Lower lobe of right lung (tissue), 2 donors: ENCODE data around the gene GMDS. TPM values are rescaled to one million over a fixed set of nuclear protein-coding genes. Genes with fewer than 3 reads are reported as not detected.

Experiments
- ATAC-seq, 2 donors: fragments of 200-7000 bp; cut with Tn5 transposase; one replicate each; pipeline ENCODE4 v1.9.1; 2020 to 2022; ENCODE audit warnings: mild to moderate bottlenecking in 2 of 2, moderate library complexity in 2 of 2
- DNase-seq: peaks from one replicate; pipeline ENCODE4 v3.0.0-alpha.2; 2020
- H3K27ac ChIP-seq: fragments of 200-600 bp; one replicate; pipeline ENCODE4 v1.8.0; 2022
- H3K27me3 ChIP-seq: fragments of 200-600 bp; one replicate; pipeline ENCODE4 v1.8.0; 2022; ENCODE audit warnings: low read depth
- H3K36me3 ChIP-seq: fragments of 200-600 bp; one replicate; pipeline ENCODE4 v1.8.0; 2022; ENCODE audit warnings: mild to moderate bottlenecking
- H3K4me1 ChIP-seq: fragments of 200-600 bp; one replicate; pipeline ENCODE4 v1.8.0; 2022
- H3K4me3 ChIP-seq: fragments of 200-600 bp; one replicate; pipeline ENCODE4 v1.8.0; 2022; ENCODE audit warnings: mild to moderate bottlenecking
- H3K9me3 ChIP-seq: fragments of 200-600 bp; one replicate; pipeline ENCODE4 v1.8.0; 2022
- CTCF ChIP-seq: fragments of 200-600 bp; IDR thresholded peaks from one replicate; pipeline ENCODE4 v1.8.0; 2022; ENCODE audit warnings: antibody characterized with exemption, mild to moderate bottlenecking
- intact Hi-C: fragments of 100-400 bp; cut with DNase I; formaldehyde crosslinking; loops from one replicate; pipeline ENCODE4 v1.11.0; 2022
- total RNA-seq: library from RNA; stranded (reverse); fragmentation: NEBNext Ultra II Directional; extraction: Animal tissue kit (Norgen Biotek cat#: 25700); gene quantifications from one replicate; pipeline ENCODE4 v1.2.1, GENCODE V29; 2021
- donor health status: DM: no; HTN: yes; CAD: no; lungs with severe emphysema.

Gene GMDS
- total RNA-seq, 1 donor from 2014 or later, result 12.7 TPM

- Histone ChIP-seq H3K4me1 (peaks cover 11% of the 10 kb centered on the region), H3K4me3 (no peak overlapping the region), H3K36me3 (no peaks in the 10 kb centered on the region), H3K27ac (no peak overlapping the region), H3K9me3 (no peaks in the 10 kb centered on the region), H3K27me3 (no peaks in the 10 kb centered on the region)
- intact Hi-C loops, result no loop called here
- TF ChIP-seq CTCF, result no peak
- ATAC-seq, result no peak
- DNase-seq, result no peak
Measured at GRCh38 chr6:1781152-1781816, 464.1 kb downstream of the GMDS start.

- Histone ChIP-seq H3K4me3 (no peak overlapping the region), H3K27ac (no peak overlapping the region), H3K36me3 (no peaks in the 10 kb centered on the region), H3K4me1 (peaks cover 11% of the 10 kb centered on the region), H3K9me3 (no peaks in the 10 kb centered on the region), H3K27me3 (no peaks in the 10 kb centered on the region)
- DNase-seq (no peak), ATAC-seq (no peak)
- intact Hi-C loops, result no loop called here
- no peak for TF ChIP-seq CTCF
Measured at GRCh38 chr6:1780251-1780867, 465.0 kb downstream of the GMDS start.

GRCh38 chr6:1778686-1779235 is 466.6 kb downstream of the GMDS start:
- no peak overlapping the region for H3K27ac ChIP-seq

GRCh38 chr6:1777921-1778685 is 467.3 kb downstream of the GMDS start:
- intact Hi-C loops, result no loop called here
- Histone ChIP-seq H3K4me1 (no peaks in the 10 kb centered on the region), H3K9me3 (no peaks in the 10 kb centered on the region), H3K4me3 (no peak overlapping the region), H3K36me3 (no peaks in the 10 kb centered on the region), H3K27me3 (no peaks in the 10 kb centered on the region), H3K27ac (no peak overlapping the region)
- ATAC-seq (no peak), DNase-seq (no peak)
- TF ChIP-seq CTCF, result no peak

More at GRCh38 chr6:1778686-1779235, 466.6 kb downstream of the GMDS start:
- no peak overlapping the region for H3K4me3 ChIP-seq
- no peaks in the 10 kb centered on the region for H3K36me3 ChIP-seq
- no peak for DNase-seq
- intact Hi-C loops, result no loop called here
- no peak for TF ChIP-seq CTCF
- no peaks in the 10 kb centered on the region for H3K27me3 ChIP-seq
- H3K4me1 ChIP-seq, result no peaks in the 10 kb centered on the region
- ATAC-seq, result no peak
- H3K9me3 ChIP-seq, result no peaks in the 10 kb centered on the region

- no peak for ATAC-seq
- Histone ChIP-seq H3K36me3 (no peaks in the 10 kb centered on the region), H3K27me3 (no peaks in the 10 kb centered on the region), H3K4me1 (no peaks in the 10 kb centered on the region), H3K27ac (no peak overlapping the region), H3K9me3 (no peaks in the 10 kb centered on the region), H3K4me3 (no peak overlapping the region)
- intact Hi-C loops, result no loop called here
- no peak for DNase-seq
- TF ChIP-seq CTCF, result no peak
Measured at GRCh38 chr6:1775441-1775840, 470.0 kb downstream of the GMDS start.
